ENCODE results near the gene S100A4. TPM values are rescaled to one million over a fixed set of nuclear protein-coding genes. Genes with fewer than 3 reads are reported as not detected.

The S100A4 gene
- total and polyA plus RNA-seq, 4 experiments from 2014 or later: 329 to 3,815 (median 1,616) TPM

DNA sequence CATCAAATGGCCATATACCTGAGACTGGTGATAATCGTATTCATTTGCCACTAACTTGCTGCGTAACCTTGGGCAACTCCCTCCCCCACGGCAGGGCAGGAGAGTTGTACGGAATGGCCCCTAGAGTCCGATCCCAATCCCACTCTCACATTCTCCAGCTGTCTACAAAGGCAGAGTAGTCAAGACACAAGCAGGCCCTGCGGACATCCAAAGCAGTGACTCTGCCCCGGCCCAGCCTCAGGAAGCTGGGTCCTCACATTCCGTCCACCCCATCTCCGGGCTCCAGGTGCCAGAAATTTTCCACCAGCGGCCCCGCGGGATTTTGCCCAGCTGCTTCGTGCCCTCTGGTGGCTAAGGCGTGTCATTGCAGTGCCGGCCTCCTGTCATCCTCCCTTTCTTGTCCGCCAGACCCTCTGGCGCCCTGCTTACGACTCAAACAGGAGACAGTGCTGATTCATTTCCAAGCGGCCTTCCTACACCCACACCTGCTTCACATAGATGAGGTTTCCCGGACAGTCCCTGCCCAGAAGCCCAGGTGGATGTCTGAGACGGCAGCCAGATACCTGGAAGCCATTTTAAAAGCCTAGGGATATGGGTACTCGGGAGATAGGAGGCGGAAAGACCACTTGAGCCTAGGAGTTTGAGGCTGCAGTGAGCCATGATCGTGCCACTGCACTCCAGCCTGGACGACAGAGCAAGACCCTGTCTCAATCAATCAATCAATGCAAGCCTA, 22.9 kb upstream of the S100A4 start:
- Mint-ChIP-seq H3K27ac (peak overlapping the region; percentile 6 to 86 (median 70)), H3K4me3 (peak overlapping the region; percentile 60 to 88 (median 82)), H3K27me3 (no peaks in the 10 kb centered on the region), H3K4me1 (peaks cover 22 to 45% (median 29%) of the 10 kb centered on the region in 4 donors), H3K9me3 (no peaks in the 10 kb centered on the region), H3K36me3 (no peaks in the 10 kb centered on the region)
- ChIA-PET POLR2A (ENCODE audit: partially characterized antibody) (interaction anchor here (0.7 to 5.8 kb wide), 10 partner anchors 15 to 61 kb away, joined by 3 to 103 read pairs (median 6); partner anchors contain the start of genes S100A4, S100A5 and S100A6), CTCF (ENCODE audit: partially characterized antibody) (interaction anchor here (0.8 to 7.5 kb wide), 18 partner anchors 9 to 65 kb away, joined by 3 to 243 read pairs (median 5); partner anchors contain the start of genes CHTOP, S100A14, S100A4 and S100A5)
- Histone ChIP-seq H3K9me3 (ENCODE audit: control insufficient read depth in 1 of 2, low read length in 2 of 2) (no peaks in the 10 kb centered on the region), H3K4me1 (ENCODE audit: insufficient read depth, low read length) (peaks cover 35% of the 10 kb centered on the region), H3K4me3 (ENCODE audit: low read length in 2 of 2) (peak overlapping the region; percentile 40 to 49), H3K36me3 (ENCODE audit: insufficient read depth, low read length) (no peaks in the 10 kb centered on the region), H3K27ac (ENCODE audit: low read depth, low read length) (no peak overlapping the region), H3K27me3 (ENCODE audit: insufficient read depth, low read length) (no peaks in the 10 kb centered on the region)
- intact Hi-C loops (cut with micrococcal nuclease): loop anchor here (1.0 to 5.0 kb wide), 3 partner anchors 35 to 57 kb away; partner anchors contain the start of gene S100A14
- peak; percentile 73 to 80 (median 75) for DNase-seq

DNA sequence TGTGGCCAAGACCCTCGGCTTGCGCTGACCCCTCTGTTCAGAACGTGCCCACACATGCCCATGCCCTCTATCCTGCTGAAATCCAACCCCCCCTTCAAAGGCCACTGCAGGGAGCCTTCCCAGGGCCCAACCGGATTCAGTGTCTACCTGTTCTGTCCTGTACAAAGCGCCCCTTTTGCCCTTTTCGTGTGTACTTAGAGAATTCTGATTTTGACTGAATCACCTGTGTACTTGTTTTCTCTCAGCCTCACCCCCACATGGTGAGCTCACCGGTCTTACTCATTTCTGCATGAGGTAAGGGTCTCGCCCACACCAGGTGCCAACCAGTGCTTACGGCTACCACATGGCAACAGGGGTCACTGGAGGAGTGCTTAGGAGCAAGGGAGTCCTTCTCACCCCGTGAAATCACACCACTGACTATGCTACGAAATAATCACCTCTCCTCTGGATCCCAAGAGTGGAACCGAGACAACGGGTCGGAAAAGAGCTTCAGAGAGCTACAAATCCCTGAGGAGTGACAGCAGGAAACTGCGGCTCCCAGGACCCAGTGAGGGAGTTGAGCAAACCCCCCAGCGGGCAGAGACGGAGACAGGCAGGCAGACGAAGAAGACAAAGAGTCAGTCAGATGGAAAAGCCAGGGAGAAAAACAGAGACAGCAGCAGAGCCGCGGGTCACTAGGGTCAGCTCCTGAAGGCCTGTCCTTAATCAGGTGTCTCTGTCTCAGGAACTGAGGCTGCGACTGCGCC, 22.2 kb upstream of the S100A4 start:
- ChIA-PET POLR2A (ENCODE audit: partially characterized antibody) (interaction anchor here (0.7 to 5.8 kb wide), 9 partner anchors 15 to 57 kb away, joined by 3 to 103 read pairs (median 6); partner anchors contain the start of genes S100A4, S100A5 and S100A6), CTCF (ENCODE audit: partially characterized antibody) (interaction anchor here (0.6 to 7.5 kb wide), 19 partner anchors 8 to 65 kb away, joined by 3 to 243 read pairs (median 5); partner anchors contain the start of genes CHTOP, S100A14, S100A4 and S100A5)
- Mint-ChIP-seq H3K4me1 (peaks cover 22 to 41% (median 29%) of the 10 kb centered on the region in 4 donors), H3K36me3 (no peaks in the 10 kb centered on the region), H3K27me3 (no peaks in the 10 kb centered on the region), H3K4me3 (peak overlapping the region in 4 of 8 donors; percentile 39 to 88 (median 72)), H3K9me3 (no peaks in the 10 kb centered on the region), H3K27ac (peak overlapping the region; percentile 42 to 88 (median 80))
- Histone ChIP-seq H3K27ac (ENCODE audit: low read depth, low read length) (no peak overlapping the region), H3K36me3 (ENCODE audit: insufficient read depth, low read length) (no peaks in the 10 kb centered on the region), H3K9me3 (ENCODE audit: control insufficient read depth in 1 of 2, low read length in 2 of 2) (no peaks in the 10 kb centered on the region), H3K4me1 (ENCODE audit: insufficient read depth, low read length) (peaks cover 35% of the 10 kb centered on the region), H3K4me3 (ENCODE audit: low read length in 2 of 2) (no peak overlapping the region), H3K27me3 (ENCODE audit: insufficient read depth, low read length) (no peaks in the 10 kb centered on the region)
- DNase-seq: no peak
- intact Hi-C loops (cut with micrococcal nuclease): loop anchor here (1.0 to 5.0 kb wide), 4 partner anchors 34 to 65 kb away; partner anchors contain the start of gene S100A14

DNA sequence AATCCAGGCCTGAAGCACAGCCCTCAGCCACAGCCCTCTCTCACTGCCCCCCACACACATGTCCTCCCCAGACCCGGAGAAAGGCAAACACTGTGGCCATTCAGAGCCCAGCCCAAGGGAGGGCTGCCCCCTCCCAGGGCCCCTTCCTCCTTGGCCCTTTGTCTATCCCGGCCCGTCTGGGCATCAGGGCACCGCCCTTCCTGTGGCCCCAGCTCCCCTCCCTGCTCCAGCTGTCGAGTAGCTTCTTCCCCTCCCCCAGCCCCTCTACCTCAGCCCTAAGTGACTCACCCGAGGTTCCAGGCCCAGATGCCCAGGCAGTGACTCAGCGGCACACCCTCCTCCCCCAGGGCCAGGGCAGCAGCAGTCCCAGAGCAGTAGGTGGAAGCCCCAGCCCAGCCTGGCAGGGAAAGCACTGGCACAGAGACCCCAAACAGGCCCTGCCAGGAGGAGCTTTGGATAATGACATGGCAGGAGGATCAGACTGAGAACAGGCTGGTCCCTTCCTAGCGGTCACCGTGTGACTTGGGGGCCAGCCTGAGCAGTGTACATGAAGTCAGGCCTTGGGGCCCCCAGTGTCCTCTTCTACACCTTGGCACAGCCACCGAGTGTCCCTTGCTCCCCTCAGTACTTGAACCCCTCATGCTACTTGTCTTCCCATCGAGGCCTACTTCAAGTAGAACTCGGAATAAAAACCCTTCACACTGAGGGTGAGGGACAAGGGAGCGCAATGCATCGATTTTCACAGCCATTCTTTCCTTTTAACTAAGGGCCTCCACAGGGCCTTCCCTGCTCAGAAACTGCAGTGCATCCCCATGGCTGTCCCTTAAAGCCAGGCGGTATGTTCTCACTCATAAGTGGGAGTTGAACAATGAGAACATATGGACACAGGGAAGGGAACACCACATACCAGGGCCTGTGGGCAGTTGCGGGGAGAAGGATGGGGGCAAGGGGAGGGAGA, 21.1 kb upstream of the S100A4 start:
- Mint-ChIP-seq H3K9me3 (no peaks in the 10 kb centered on the region), H3K36me3 (no peaks in the 10 kb centered on the region), H3K4me3 (peak overlapping the region in 7 of 8 donors; percentile 55 to 81 (median 65)), H3K27ac (peak overlapping the region; percentile 90 to 94 (median 92)), H3K4me1 (peaks cover 22 to 36% (median 28%) of the 10 kb centered on the region in 4 donors), H3K27me3 (no peaks in the 10 kb centered on the region)
- ChIA-PET POLR2A (ENCODE audit: partially characterized antibody) (interaction anchor here (0.9 to 12.1 kb wide), 7 partner anchors 22 to 67 kb away, joined by 3 to 173 read pairs (median 8); partner anchors contain the start of genes CHTOP, S100A4, S100A5 and S100A6), CTCF (ENCODE audit: partially characterized antibody) (interaction anchor here (0.7 to 17.8 kb wide), 11 partner anchors 20 to 78 kb away, joined by 3 to 214 read pairs (median 5); partner anchors contain the start of genes S100A5 and S100A6)
- no peaks in the 10 kb centered on the region for H3K36me3 ChIP-seq (ENCODE audit: insufficient read depth, low read length)
- H3K27me3 ChIP-seq (ENCODE audit: insufficient read depth, low read length): no peaks in the 10 kb centered on the region
- H3K4me3 ChIP-seq (ENCODE audit: low read length in 2 of 2): peak overlapping the region in 1 of 2 donors; percentile 16
- peak overlapping the region; percentile 42 for H3K27ac ChIP-seq (ENCODE audit: low read depth, low read length)
- intact Hi-C loops (cut with micrococcal nuclease): loop anchor here (1.0 to 5.0 kb wide), 4 partner anchors 21 to 105 kb away; partner anchors contain the start of genes S100A14 and S100A4
- H3K4me1 ChIP-seq (ENCODE audit: insufficient read depth, low read length): peaks cover 35% of the 10 kb centered on the region
- H3K9me3 ChIP-seq (ENCODE audit: control insufficient read depth in 1 of 2, low read length in 2 of 2): no peaks in the 10 kb centered on the region
- peak; percentile 45 to 93 (median 55) for DNase-seq

DNA sequence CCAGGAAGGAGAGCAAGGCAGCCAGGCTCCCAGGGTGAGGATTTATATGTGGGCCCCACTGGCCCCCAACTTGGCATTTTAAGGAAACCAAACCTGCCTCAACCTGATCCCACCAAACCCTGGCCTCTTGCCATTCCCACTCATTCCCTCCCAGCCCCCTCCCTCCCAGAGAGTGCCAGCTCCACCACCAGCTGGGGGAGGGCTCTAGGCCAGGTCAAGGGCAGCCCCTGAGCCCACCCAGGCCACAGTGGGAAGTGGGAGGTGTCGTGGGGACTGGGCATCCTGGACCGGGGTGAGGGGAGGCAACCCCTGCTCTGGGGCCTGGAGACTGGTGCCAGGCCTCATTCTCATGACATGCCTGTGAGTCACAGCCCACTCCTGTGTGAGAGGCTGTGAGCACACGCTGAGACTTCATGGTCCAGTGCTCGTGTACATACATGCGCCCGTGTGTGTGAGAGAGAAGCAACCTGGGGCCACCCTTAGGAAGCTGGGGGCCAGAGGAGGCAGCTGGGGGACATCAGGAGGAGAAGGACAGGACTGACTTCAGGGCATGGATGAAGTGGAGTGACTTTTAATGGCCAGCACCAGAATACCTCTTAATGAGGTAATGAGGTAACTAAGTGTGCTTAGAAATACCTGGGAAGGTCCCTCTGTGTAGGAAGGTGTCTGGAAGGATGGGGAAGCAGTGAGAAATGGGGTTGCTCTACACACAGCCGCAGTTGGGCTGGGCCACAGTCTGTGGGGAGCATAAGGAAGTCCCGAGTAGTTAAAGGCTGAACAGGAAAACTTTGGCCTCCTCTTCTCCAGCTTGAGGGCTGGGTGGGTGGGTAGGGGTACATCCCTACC, 20.1 kb upstream of the S100A4 start, which contains the start of gene S100A2:
S100A2 (minus strand) TSS at position 316 of the 846 bp plus-strand sequence. CDS start 1,967 bp downstream, outside the sequence.
- H3K9me3 ChIP-seq (ENCODE audit: control insufficient read depth in 1 of 2, low read length in 2 of 2): no peaks in the 10 kb centered on the region
- Mint-ChIP-seq H3K27ac (peak within 1 kb of the TSS; percentile 90 to 97 (median 93)), H3K4me3 (peak within 1 kb of the TSS in 7 of 8 donors; percentile 55 to 81 (median 69)), H3K36me3 (no peaks in the 10 kb centered on the region), H3K4me1 (peaks cover 22 to 36% (median 28%) of the 10 kb centered on the region in 4 donors), H3K9me3 (no peaks in the 10 kb centered on the region), H3K27me3 (no peaks in the 10 kb centered on the region)
- H3K4me3 ChIP-seq (ENCODE audit: low read length in 2 of 2): peak within 1 kb of the TSS in 1 of 2 donors; percentile 16
- H3K27ac ChIP-seq (ENCODE audit: low read depth, low read length): peak within 1 kb of the TSS; percentile 42
- POLR2A ChIA-PET (ENCODE audit: partially characterized antibody): interaction anchor here (0.9 to 12.1 kb wide), 7 partner anchors 21 to 68 kb away, joined by 3 to 173 read pairs (median 8); partner anchors contain the start of genes CHTOP, S100A4, S100A5 and S100A6
- peak in 2 of 5 donors; percentile 13 to 54 for DNase-seq
- intact Hi-C loops (cut with micrococcal nuclease): loop anchor here (1.0 to 5.0 kb wide), 4 partner anchors 20 to 106 kb away; partner anchors contain the start of genes S100A14 and S100A4
- H3K4me1 ChIP-seq (ENCODE audit: insufficient read depth, low read length): peaks cover 35% of the 10 kb centered on the region
- CTCF ChIA-PET (ENCODE audit: partially characterized antibody): interaction anchor here (0.7 to 17.8 kb wide), 11 partner anchors 19 to 77 kb away, joined by 3 to 214 read pairs (median 5); partner anchors contain the start of genes S100A5 and S100A6
- H3K36me3 ChIP-seq (ENCODE audit: insufficient read depth, low read length): no peaks in the 10 kb centered on the region
- H3K27me3 ChIP-seq (ENCODE audit: insufficient read depth, low read length): no peaks in the 10 kb centered on the region

DNA sequence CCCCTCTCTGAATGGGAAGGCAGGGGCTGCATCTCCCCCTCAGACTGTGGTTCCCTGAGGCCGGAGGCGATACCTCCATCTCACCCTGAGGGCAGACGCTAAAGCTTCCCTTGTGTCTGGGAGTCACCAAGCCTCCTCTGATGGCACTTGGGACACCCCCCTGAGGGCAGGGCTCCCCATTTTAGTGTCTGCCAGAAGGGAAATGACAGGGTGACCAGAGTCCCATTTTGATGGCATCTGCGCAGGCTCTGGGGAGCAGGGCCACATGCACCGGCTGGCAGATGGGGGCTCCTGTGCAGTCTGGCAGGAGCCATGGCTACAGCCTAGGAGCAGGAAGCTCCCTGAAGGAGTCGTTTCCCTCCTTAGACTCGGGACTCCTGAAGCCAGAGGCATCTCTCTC, 18.4 kb upstream of the S100A4 start:
- POLR2A ChIA-PET (ENCODE audit: partially characterized antibody): interaction anchor here (1.2 to 12.1 kb wide), 4 partner anchors 19 to 30 kb away, joined by 3 to 173 read pairs (median 46); partner anchors contain the start of genes S100A4, S100A5 and S100A6
- intact Hi-C loops (cut with micrococcal nuclease): no loop called here
- peaks cover 35% of the 10 kb centered on the region for H3K4me1 ChIP-seq (ENCODE audit: insufficient read depth, low read length)

More for the DNA sequence above, 18.4 kb upstream of the S100A4 start:
- no peaks in the 10 kb centered on the region for H3K36me3 ChIP-seq (ENCODE audit: insufficient read depth, low read length)
- H3K27ac Mint-ChIP-seq: peak overlapping the region in 1 of 7 donors; percentile 18
- H3K36me3 Mint-ChIP-seq: no peaks in the 10 kb centered on the region
- H3K27me3 ChIP-seq (ENCODE audit: insufficient read depth, low read length): no peaks in the 10 kb centered on the region
- H3K27ac ChIP-seq (ENCODE audit: low read depth, low read length): no peak overlapping the region
- no peaks in the 10 kb centered on the region for H3K9me3 ChIP-seq (ENCODE audit: control insufficient read depth in 1 of 2, low read length in 2 of 2)
- H3K4me3 ChIP-seq (ENCODE audit: low read length in 2 of 2): no peak overlapping the region
- CTCF ChIA-PET (ENCODE audit: partially characterized antibody): interaction anchor here (1.8 to 17.8 kb wide), 3 partner anchors 20 to 54 kb away, joined by 6 to 214 read pairs (median 75); partner anchors contain the start of gene S100A6
- H3K4me3 Mint-ChIP-seq: no peak overlapping the region
- no peaks in the 10 kb centered on the region for H3K27me3 Mint-ChIP-seq
- no peak for DNase-seq
- peaks cover 22 to 31% (median 28%) of the 10 kb centered on the region in 4 donors for H3K4me1 Mint-ChIP-seq
- H3K9me3 Mint-ChIP-seq: no peaks in the 10 kb centered on the region

Measured in CD4-positive, alpha-beta memory T cell (primary cell).